Sigmoid colon (tissue), 4 donors: Measurements from ENCODE around the gene THOC3.
"Not testable (repeated sequence)": the region's sequence is repeated elsewhere in the genome, so short reads cannot be mapped to it uniquely, and the experiment has no call there.

Experiments
- POLR2AphosphoS5 ChIP-seq, 4 donors: sonication (generic); formaldehyde crosslinking; IDR thresholded peaks; one replicate each; pipeline ENCODE4 v1.6.1; 2017; ENCODE audit warnings: antibody characterized with exemption in 4 of 4
- TF ChIP-seq, protein P1 (sequence below), 4 experiments: fragments of 450-650 bp in 3 of 4; fragments of 200-600 bp in 1 of 4; IDR thresholded peaks; one replicate each; pipeline ENCODE4 v1.5.1; 2016 to 2019; ENCODE audit warnings: antibody characterized with exemption in 4 of 4, mild to moderate bottlenecking in 3 of 4, moderate library complexity in 2 of 4

DNA sequence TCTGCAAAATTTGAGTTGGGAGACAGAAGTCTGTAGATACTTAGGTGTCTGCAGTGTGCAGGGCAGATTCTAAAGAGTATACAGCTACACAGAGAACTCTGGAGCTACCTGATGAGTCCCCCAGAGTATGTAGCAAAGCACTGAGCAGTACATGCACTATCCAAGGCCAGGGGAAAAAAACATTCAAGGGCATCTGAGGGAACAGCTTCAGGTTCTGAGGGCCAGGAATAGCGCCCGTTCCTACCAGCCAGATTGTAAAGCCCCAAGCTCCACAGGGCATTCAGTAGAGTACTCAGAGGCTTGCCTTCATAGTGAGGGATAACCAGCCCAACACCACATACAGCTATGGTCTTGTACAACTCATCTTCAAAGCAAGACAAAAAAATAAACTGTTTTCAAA is 27.5 kb downstream of the THOC3 start:
- not testable (repeated sequence) for TF ChIP-seq POLR2AphosphoS5 (IDR thresholded peaks at IDR 0.05)
- TF ChIP-seq, protein P1, sequence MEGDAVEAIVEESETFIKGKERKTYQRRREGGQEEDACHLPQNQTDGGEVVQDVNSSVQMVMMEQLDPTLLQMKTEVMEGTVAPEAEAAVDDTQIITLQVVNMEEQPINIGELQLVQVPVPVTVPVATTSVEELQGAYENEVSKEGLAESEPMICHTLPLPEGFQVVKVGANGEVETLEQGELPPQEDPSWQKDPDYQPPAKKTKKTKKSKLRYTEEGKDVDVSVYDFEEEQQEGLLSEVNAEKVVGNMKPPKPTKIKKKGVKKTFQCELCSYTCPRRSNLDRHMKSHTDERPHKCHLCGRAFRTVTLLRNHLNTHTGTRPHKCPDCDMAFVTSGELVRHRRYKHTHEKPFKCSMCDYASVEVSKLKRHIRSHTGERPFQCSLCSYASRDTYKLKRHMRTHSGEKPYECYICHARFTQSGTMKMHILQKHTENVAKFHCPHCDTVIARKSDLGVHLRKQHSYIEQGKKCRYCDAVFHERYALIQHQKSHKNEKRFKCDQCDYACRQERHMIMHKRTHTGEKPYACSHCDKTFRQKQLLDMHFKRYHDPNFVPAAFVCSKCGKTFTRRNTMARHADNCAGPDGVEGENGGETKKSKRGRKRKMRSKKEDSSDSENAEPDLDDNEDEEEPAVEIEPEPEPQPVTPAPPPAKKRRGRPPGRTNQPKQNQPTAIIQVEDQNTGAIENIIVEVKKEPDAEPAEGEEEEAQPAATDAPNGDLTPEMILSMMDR (IDR thresholded peaks at IDR 0.05) = not testable (repeated sequence)
